GM19455 (cell line): Measurements from ENCODE around the gene GINS1.
A peak's percentile ranks its signal among the peaks of the same experiment; 100 is the strongest.

Source experiments
- ATAC-seq: cut with Tn5 transposase; IDR thresholded peaks from one replicate; pipeline ENCODE4 v1.9.1; 2021; ENCODE audit not compliant: unreplicated experiment

GINS1 gene

GRCh38 chr20:25407311-25408169 lies at the start of gene GINS1:
Gene GINS1, plus strand, starts transcription at chr20:25407673. Its CDS starts 148 bp downstream, at chr20:25407821.
- peak; percentile 94 for ATAC-seq

DNA sequence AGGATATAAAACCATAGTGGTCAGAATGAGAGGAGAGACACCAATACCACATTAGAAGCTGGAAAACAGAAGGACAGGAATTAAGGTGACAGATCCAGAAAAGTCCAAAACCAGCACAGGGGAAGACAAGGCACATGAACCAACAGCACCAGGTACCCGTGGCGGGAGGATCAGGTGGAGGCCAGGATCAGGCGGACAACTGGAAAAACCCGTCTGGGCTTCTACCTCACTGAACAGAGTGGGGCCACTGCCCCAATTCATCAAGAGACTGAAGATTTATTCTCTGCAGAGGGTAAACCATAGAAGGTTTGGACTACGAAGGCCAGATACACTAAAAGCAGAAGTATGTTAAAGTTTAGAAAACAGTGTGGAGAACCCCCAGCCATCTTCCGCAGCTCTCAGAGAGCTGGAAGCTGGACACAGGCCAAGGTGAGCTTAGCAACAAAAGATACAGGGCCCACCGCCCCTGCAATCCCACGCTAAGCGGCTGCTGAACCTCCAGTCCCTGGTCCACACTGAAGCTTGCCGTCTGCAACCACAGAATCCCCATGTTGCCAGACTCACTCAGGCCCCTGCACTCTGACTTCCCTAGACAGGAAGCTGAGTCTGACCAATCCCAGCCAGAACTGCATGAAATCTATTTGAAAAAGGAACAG lies 46.7 kb upstream of the GINS1 start:
- no peak for ATAC-seq

- ATAC-seq = no peak
Measured at GRCh38 chr20:25361287-25361683, 46.2 kb upstream of the GINS1 start.

- no peak for ATAC-seq
Measured at GRCh38 chr20:25364180-25364788, 43.2 kb upstream of the GINS1 start.

DNA sequence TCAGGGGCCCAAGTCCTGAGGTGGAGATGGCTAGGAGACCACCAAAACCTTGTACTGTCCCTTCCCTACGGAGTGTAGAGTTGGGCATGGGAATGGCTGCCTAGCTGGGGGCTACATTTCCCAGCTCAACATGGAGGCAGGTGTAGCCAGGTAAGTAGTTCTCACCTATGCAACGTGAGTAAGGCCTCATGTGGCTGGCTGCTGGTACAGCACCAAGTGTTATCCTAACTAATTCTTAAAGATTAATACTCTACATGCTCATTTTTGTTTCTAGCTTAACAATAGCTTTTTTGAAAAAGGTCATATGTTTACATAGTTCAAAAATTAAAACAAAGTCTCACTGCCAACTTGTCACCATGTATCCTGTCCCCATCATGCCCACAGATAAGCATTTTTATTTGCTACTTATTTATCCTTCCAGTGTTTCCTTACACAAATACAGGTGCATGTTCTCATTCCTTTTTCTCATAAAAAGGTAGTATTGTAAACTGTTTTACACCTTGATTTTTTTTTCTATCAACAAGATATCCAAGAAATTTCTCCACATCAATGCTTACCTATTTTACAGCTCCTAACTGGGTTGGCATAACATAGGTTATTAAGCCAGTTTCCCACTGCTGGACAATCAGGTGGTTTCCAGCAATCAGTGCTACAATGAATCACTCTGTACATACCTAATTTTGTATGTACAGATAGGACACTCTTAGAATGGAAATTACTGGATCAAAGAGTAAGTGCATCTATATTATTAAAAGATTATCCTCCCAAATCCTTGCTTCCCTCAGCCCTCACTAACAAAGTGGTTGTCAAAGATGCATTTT lies 42.4 kb upstream of the GINS1 start:
- no peak for ATAC-seq

GRCh38 chr20:25368526-25368925 lies 38.9 kb upstream of the GINS1 start:
- no peak for ATAC-seq

GRCh38 chr20:25368976-25369375 lies 38.5 kb upstream of the GINS1 start:
- no peak for ATAC-seq

DNA sequence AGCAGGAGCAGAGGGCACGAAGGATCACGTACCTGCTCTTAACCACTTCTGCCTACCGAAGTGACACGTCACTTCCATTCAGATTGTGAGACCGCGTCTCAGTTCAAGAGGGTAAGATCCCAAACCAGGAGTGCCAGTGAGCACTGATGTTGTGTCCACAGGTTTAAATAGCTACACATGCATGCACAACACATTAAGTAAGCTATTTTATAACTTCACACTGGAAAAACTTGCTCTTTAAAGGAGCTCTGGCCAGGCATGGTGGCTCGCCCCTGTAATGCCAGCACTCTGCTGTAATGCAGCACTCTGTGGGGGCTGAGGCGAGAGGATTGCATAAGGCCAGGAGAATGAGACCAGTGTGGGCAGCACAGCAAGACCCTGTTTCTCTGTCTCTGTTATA lies 37.9 kb upstream of the GINS1 start:
- no peak for ATAC-seq

DNA sequence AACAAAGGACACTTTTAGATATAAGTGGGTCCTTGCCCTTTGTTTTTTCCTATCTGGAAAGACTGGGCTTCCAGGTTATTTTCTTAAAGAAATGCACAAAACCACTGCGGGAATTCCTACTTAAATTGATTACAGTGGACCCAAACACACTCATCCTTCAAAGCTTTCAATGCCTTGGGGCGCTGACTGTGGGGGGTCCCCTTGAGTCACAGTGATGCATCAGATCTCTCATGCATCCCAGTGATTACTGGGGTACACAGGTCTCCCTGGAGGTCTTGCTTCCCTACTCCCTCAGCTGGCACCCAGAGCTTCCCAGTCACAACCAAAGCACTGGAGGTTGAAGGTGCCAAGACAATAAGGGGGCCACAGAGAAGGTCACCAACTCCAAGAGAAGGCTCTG lies 37.5 kb upstream of the GINS1 start:
- no peak for ATAC-seq

GRCh38 chr20:25372584-25373336 lies 34.7 kb upstream of the GINS1 start:
- no peak for ATAC-seq

DNA sequence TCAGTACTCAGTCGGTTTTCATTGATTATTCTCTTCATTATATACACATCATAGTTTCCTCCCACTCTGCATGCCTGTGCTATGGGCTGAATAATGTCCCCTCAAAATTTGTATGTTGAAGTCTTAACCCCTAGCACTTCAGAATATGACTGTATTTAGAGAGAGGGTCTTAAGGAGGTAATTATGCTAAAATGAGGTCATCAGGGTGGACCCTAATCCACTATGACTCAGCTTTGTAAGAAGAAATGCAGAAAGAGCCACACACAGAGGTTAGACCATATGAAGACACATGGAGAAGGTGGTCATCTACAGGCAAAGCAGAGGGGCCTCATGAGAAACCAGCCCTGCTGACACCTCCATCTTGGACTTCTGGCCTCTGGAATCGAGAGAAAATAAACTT lies 32.6 kb upstream of the GINS1 start:
- no peak for ATAC-seq

DNA sequence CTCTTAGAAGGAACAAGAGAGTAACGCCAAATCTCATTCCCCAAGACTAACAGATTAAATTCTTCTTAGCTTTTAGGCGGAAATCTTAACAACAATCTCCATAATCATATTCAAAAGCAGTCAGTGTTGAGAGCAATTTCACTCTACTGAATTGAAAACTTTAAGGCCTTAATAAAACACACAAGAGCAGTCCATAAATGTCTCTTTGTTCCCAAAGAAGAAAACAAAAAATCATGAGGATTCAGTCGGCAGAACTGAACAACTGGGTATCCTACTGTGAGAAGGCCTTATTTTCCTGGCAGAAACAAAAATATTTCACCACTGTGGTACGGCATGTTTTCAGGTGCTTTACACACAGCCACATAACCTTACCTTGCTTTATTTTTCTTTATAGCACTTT lies 31.2 kb upstream of the GINS1 start:
- ATAC-seq = no peak

GRCh38 chr20:25376886-25377285 lies 30.6 kb upstream of the GINS1 start:
- no peak for ATAC-seq

GRCh38 chr20:25378189-25378883 lies 29.1 kb upstream of the GINS1 start:
- ATAC-seq = no peak

DNA sequence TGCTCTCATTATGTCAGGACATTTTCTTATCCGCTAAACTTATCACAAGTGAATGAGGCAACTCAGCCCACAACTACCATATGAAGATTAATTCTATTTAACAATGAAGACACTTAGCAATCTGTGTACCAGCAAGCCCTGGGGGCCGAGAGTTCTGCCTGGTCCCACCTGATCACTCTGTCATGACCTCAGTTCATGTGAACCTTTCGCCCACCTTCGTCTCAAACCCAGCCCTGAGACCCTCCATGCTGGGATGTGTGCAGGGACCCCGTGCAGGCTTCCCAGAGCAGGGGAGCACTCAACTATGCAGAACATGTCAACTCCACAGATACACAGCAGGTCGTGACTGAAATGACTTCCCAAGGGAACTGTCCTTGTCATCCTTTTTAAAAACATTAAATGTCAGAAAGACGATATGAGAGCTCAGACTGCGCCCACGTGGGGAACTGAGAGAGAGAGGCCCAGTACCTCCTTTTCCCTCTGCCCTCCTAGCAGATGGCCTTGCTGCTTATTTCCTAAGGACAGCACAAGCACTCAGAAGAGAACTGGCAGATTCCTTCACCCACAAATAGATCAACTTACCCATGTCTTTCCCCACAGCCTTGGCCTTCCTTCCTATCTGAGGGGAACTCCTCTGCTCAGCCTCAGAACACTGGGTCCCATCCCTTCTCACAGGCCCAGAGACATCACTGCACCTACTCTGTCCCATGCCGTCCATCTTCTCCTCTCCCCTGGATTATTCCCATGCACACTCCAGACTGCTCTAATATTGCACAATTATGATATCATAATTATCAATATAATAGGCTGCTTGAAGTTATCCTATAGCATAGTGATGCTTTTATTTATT lies 28.4 kb upstream of the GINS1 start:
- ATAC-seq = no peak

GRCh38 chr20:25380945-25381614 lies 26.4 kb upstream of the GINS1 start:
- no peak for ATAC-seq

DNA sequence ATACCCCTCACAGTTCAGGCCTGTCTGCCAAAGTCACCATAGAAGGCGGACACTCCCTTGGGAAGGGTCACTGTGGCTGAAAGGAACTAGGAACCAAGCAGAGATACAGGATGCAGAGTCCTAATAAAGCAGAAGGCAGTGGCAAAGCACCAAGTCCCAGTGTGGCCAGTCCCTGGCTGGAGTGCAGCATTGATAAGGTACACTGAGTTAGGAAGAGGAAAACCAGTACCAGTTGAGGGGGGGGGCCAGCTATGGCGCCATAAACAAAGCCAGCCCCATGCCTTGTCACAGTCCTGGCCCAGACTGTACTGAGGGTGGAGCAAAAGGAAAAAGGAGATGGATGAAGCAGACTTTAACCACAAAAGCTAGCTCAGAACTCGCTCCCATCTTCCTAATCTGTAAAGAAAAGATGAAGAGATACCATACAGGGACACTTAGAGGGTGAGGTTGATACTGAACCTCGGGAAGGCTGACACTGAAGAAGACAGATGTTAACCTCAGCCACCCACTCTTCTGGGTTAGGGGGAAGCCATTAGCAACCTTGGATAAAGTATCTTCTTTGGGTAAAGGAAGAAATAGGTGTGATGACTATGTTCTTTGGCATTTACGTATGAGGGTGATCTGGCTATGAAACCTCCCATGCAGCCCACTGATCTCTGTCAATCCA lies 24.6 kb upstream of the GINS1 start:
- ATAC-seq = no peak

DNA sequence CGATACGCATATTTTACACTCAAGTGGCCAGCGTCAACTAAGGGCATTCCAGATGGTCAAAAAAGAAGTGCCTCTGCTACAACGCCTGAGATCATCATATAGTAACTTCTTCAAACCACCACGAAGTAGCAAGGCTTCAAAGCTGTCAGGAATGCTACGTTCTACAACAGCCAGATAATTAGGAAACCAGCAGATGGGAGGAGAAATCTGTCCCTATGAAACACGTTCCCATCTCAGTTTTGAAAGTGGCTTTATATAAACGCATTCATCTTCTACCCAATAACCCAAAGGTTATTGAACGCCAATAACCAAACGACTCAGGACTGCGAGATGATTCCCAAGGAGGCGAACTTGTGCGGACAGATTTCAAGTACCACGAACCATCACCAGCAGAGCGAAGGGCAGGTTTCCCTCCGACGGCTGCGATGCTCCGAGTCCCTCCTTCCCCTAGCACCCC lies 18.0 kb upstream of the GINS1 start:
- no peak for ATAC-seq
